ENCODE data around the gene MOB3B.
"Not testable (repeated sequence)": the region's sequence is repeated elsewhere in the genome, so short reads cannot be mapped to it uniquely, and the experiment has no call there.

MOB3B gene

GRCh38 chr9:27506981-27507380 is 22.6 kb downstream of the MOB3B start:
- Histone ChIP-seq H3K4me1 (ENCODE audit: insufficient read depth, poor library complexity, severe bottlenecking) (peaks cover 28% of the 10 kb centered on the region), H3K27me3 (ENCODE audit: insufficient read depth, poor library complexity, severe bottlenecking) (no peaks in the 10 kb centered on the region), H3K4me3 (ENCODE audit: severe bottlenecking) (no peak overlapping the region), H3K36me3 (ENCODE audit: low read depth) (peaks cover 10% of the 10 kb centered on the region; the same call in 1 of the 2 replicates), H3K27ac (ENCODE audit: poor library complexity, severe bottlenecking) (peak overlapping the region; percentile 100), H3K9me3 (ENCODE audit: severe bottlenecking) (no peaks in the 10 kb centered on the region)
- DNase-seq (ENCODE audit: low spot score) (no peak), ATAC-seq (ENCODE audit: low read depth) (no peak)
- no peak for TF ChIP-seq CTCF (IDR thresholded peaks at IDR 0.05; ENCODE audit: poor library complexity, severe bottlenecking)

- Histone ChIP-seq H3K4me1 (ENCODE audit: insufficient read depth, poor library complexity, severe bottlenecking) (peaks cover 27% of the 10 kb centered on the region), H3K27me3 (ENCODE audit: insufficient read depth, poor library complexity, severe bottlenecking) (no peaks in the 10 kb centered on the region), H3K4me3 (ENCODE audit: severe bottlenecking) (no peak overlapping the region), H3K36me3 (ENCODE audit: low read depth) (peaks cover 10% of the 10 kb centered on the region; the same call in 1 of the 2 replicates), H3K9me3 (ENCODE audit: severe bottlenecking) (no peaks in the 10 kb centered on the region), H3K27ac (ENCODE audit: poor library complexity, severe bottlenecking) (peak overlapping the region; percentile 100)
- DNase-seq (ENCODE audit: low spot score) (no peak), ATAC-seq (ENCODE audit: low read depth) (peak; percentile 80)
- no peak for TF ChIP-seq CTCF (IDR thresholded peaks at IDR 0.05; ENCODE audit: poor library complexity, severe bottlenecking)
Observed at GRCh38 chr9:27505744-27506161, 23.9 kb downstream of the MOB3B start.

GRCh38 chr9:27504259-27504658 is 25.4 kb downstream of the MOB3B start:
- no peak for ATAC-seq (ENCODE audit: low read depth)
- Histone ChIP-seq H3K4me1 (ENCODE audit: insufficient read depth, poor library complexity, severe bottlenecking) (peaks cover 28% of the 10 kb centered on the region), H3K9me3 (ENCODE audit: severe bottlenecking) (no peaks in the 10 kb centered on the region), H3K27ac (ENCODE audit: poor library complexity, severe bottlenecking) (peak overlapping the region; percentile 100), H3K27me3 (ENCODE audit: insufficient read depth, poor library complexity, severe bottlenecking) (no peaks in the 10 kb centered on the region), H3K36me3 (ENCODE audit: low read depth) (peaks cover 10% of the 10 kb centered on the region; the same call in 1 of the 2 replicates), H3K4me3 (ENCODE audit: severe bottlenecking) (no peak overlapping the region)
- DNase-seq (ENCODE audit: low spot score) = no peak
- TF ChIP-seq CTCF (IDR thresholded peaks at IDR 0.05; ENCODE audit: poor library complexity, severe bottlenecking) = no peak

- ATAC-seq (ENCODE audit: low read depth) = no peak
- Histone ChIP-seq H3K9me3 (ENCODE audit: severe bottlenecking) (no peaks in the 10 kb centered on the region), H3K4me3 (ENCODE audit: severe bottlenecking) (no peak overlapping the region), H3K27me3 (ENCODE audit: insufficient read depth, poor library complexity, severe bottlenecking) (no peaks in the 10 kb centered on the region), H3K4me1 (ENCODE audit: insufficient read depth, poor library complexity, severe bottlenecking) (peaks cover 34% of the 10 kb centered on the region), H3K27ac (ENCODE audit: poor library complexity, severe bottlenecking) (peak overlapping the region; percentile 100), H3K36me3 (ENCODE audit: low read depth) (peaks cover 6% of the 10 kb centered on the region; the same call in 1 of the 2 replicates)
- DNase-seq (ENCODE audit: low spot score) = no peak
- TF ChIP-seq CTCF (IDR thresholded peaks at IDR 0.05; ENCODE audit: poor library complexity, severe bottlenecking) = no peak
Observed at GRCh38 chr9:27503623-27504022, 26.0 kb downstream of the MOB3B start.

GRCh38 chr9:27500902-27501301 is 28.7 kb downstream of the MOB3B start:
- H3K36me3 ChIP-seq (ENCODE audit: low read depth); H3K27me3 ChIP-seq (ENCODE audit: insufficient read depth, poor library complexity, severe bottlenecking); DNase-seq (ENCODE audit: low spot score); H3K9me3 ChIP-seq (ENCODE audit: severe bottlenecking); ATAC-seq (ENCODE audit: low read depth); H3K4me3 ChIP-seq (ENCODE audit: severe bottlenecking): not testable (repeated sequence)
- H3K27ac ChIP-seq (ENCODE audit: poor library complexity, severe bottlenecking) = peak overlapping the region; percentile 100
- H3K4me1 ChIP-seq (ENCODE audit: insufficient read depth, poor library complexity, severe bottlenecking) = peaks cover 55% of the 10 kb centered on the region
